Adrenal gland (tissue), 5 donors: Measurements from ENCODE around the gene DIAPH2.

ENCODE experiments used
- POLR2A ChIP-seq, 2 donors: fragments of 450-650 bp; IDR thresholded peaks; one replicate each; pipeline ENCODE4 v1.6.1; 2017; ENCODE audit warnings: antibody characterized with exemption in 2 of 2, mild to moderate bottlenecking in 2 of 2, moderate library complexity in 1 of 2
- TF ChIP-seq, protein P1 (sequence below), 6 experiments: fragments of 450-650 bp in 4 of 6; fragments of 200-600 bp in 2 of 6; sonication (generic) in 1 of 6; IDR thresholded peaks; 1 replicate in 5 of 6; 2 replicates in 1 of 6; pipeline versions ENCODE4 v1.5.1 to v1.8.0; 2016 to 2021; ENCODE audit warnings: antibody characterized with exemption in 6 of 6, mild to moderate bottlenecking in 2 of 6, moderate library complexity in 1 of 6
- donor health status: DM: no; HTN: no; CAD: no.

DNA sequence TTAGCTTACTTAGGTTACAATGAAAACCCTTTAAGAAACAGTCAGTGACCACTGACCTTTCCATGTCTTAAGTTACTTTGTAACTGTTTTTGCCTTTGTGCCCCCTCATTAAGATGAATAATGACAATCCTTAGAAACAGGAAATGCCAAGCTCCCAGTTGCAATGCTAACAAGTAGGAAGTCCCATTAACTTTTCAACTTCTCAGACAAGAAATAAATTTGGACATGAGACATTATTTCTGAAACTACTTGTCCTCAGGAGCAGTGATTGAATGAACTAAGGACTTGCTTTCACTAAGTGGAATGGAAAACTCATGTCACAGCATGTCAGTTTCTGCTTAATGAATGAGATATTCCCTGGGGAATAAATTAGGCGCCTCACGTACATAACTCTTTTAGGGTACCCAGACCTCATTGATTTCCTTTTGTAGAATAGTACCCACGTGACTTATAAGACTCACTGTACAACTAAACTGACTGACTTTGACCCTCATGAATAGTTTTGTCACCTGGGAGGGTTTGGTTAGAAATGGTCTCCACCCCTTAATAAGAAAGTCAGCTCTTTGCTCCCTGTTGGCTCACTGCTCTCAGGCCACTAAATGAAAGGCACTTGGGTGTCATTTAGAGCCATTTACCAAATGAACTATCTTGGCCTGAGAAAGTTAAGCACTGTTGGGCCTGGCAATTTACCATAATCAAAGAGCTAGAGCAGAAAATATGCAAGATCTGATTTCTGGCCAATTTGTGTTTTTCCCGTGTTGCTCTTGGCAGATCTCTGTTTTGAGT is 582.9 kb downstream of the DIAPH2 start:
- TF ChIP-seq, protein P1, sequence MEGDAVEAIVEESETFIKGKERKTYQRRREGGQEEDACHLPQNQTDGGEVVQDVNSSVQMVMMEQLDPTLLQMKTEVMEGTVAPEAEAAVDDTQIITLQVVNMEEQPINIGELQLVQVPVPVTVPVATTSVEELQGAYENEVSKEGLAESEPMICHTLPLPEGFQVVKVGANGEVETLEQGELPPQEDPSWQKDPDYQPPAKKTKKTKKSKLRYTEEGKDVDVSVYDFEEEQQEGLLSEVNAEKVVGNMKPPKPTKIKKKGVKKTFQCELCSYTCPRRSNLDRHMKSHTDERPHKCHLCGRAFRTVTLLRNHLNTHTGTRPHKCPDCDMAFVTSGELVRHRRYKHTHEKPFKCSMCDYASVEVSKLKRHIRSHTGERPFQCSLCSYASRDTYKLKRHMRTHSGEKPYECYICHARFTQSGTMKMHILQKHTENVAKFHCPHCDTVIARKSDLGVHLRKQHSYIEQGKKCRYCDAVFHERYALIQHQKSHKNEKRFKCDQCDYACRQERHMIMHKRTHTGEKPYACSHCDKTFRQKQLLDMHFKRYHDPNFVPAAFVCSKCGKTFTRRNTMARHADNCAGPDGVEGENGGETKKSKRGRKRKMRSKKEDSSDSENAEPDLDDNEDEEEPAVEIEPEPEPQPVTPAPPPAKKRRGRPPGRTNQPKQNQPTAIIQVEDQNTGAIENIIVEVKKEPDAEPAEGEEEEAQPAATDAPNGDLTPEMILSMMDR (IDR thresholded peaks at IDR 0.05) = no peak
- TF ChIP-seq POLR2A (IDR thresholded peaks at IDR 0.05) = no peak
